ENCODE measurements around the gene FBXO5.

The FBXO5 gene

GRCh38 chr6:152983637-152984512 is 1.0 kb upstream of the FBXO5 start:
- H3K14ac ChIP-seq (ENCODE audit: low read length in 2 of 2), result no peak overlapping the region
- no peak overlapping the region for H2AFZ ChIP-seq (ENCODE audit: low read depth, low read length)
- peak overlapping the region; percentile 73 to 90 for H3K4ac ChIP-seq (ENCODE audit: low read depth in 1 of 2, low read length in 2 of 2)
- H3K36me3 ChIP-seq (ENCODE audit: control insufficient read depth in 1 of 2, insufficient read depth in 2 of 2, low read depth in 1 of 2, low read length in 2 of 2), result peaks cover 3 to 4% of the 10 kb centered on the region in 2 experiments
- DNase-seq, result peak; percentile 78
- peak overlapping the region; percentile 12 for H4K8ac ChIP-seq (ENCODE audit: low read length)
- H2BK12ac ChIP-seq (ENCODE audit: low read length in 2 of 2), result no peak overlapping the region
- no peak overlapping the region for H2BK15ac ChIP-seq (ENCODE audit: low read depth, poor library complexity, severe bottlenecking)
- peak overlapping the region; percentile 94 for H3K9ac ChIP-seq (ENCODE audit: low read length)
- peak overlapping the region; percentile 95 for H3K27ac ChIP-seq (ENCODE audit: low read length, poor library complexity, severe bottlenecking)
- H2BK120ac ChIP-seq (ENCODE audit: low read depth, low read length), result peak overlapping the region; percentile 29
- WGBS, result under 1% methylated on average over 33 of the region's 38 CpGs
- H2BK5ac ChIP-seq (ENCODE audit: low read depth, low read length, poor library complexity, severe bottlenecking), result peak overlapping the region; percentile 33
- H3K4me2 ChIP-seq (ENCODE audit: low read length, poor library complexity, severe bottlenecking), result peak overlapping the region; percentile 62
- H3K18ac ChIP-seq (ENCODE audit: low read depth in 1 of 2, low read length in 2 of 2), result peak overlapping the region; percentile 70 to 73
- no peak overlapping the region for H3K23ac ChIP-seq (ENCODE audit: low read length in 2 of 2)
- no peaks in the 10 kb centered on the region for H3K9me3 ChIP-seq (ENCODE audit: control insufficient read depth, low read length)
- peak overlapping the region; percentile 65 to 87 for H3K4me3 ChIP-seq (ENCODE audit: insufficient read depth in 1 of 2, low read depth in 1 of 2, low read length in 2 of 2)
- no peaks in the 10 kb centered on the region for H3K27me3 ChIP-seq (ENCODE audit: control insufficient read depth in 1 of 2, insufficient read depth in 1 of 2, low read length in 2 of 2)
- H2AK5ac ChIP-seq (ENCODE audit: low read length, severe bottlenecking), result no peak overlapping the region
- H4K91ac ChIP-seq (ENCODE audit: low read length), result no peak overlapping the region
- peaks cover 2% of the 10 kb centered on the region for H3K4me1 ChIP-seq (ENCODE audit: control insufficient read depth, insufficient read depth, low read depth, low read length)
- no peaks in the 10 kb centered on the region for H3K79me1 ChIP-seq (replicated peaks; ENCODE audit: low read length, poor library complexity, severe bottlenecking)

DNA sequence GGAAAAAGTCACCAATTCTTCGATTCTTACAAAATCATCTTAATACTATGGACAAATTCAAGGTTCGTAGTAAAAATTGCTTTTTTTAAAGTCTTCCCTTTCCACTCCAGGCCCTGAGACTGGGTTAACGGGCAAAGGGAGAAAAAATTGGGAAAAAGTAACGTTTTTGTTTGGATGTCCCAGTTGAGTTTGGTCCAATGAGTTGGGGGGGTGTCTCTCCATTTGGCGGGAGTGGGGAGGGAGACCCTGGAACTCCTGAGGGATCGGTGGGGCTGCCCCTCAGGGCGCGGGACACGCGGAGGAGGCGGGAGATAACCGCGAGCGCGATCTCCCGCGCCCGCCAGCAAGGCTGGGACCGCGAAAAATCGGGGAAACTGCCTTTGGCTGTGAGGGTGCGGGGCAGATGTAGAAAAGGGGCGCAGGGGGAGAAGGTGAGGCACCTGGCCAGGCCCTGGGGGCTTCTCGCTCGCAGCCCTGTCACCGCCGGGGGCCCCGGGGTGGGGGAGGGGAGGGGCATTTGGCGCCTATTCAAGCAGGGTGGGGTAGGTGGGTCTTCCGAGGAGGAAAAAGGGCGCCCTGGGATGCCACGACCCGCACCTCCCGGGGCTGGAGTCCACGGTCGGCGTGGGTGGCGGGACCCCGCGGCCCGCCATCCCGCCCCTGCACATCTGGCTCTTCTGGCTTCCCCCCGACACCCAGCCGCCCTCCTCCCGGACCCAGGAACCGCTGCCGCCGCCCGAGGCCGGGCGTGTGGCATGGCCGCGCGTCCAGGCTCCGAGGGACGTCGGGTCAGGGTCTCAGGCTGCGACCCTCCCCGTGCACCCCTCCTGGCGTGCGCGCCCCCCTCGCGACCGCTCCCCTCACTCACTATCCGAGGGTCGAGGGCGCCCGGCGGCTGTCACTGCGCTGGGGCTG is 595 bp downstream of the FBXO5 start:
- H3K27ac ChIP-seq (ENCODE audit: low read length, poor library complexity, severe bottlenecking), result no peak overlapping the region
- H3K14ac ChIP-seq (ENCODE audit: low read length in 2 of 2), result peak overlapping the region in 1 of 2 experiments; percentile 88
- peak overlapping the region; percentile 87 to 100 for H3K4me3 ChIP-seq (ENCODE audit: insufficient read depth in 1 of 2, low read depth in 1 of 2, low read length in 2 of 2)
- H3K4me2 ChIP-seq (ENCODE audit: low read length, poor library complexity, severe bottlenecking), result peak overlapping the region; percentile 100
- peak overlapping the region; percentile 77 for H3K9ac ChIP-seq (ENCODE audit: low read length)
- peak overlapping the region; percentile 98 to 99 for H3K23ac ChIP-seq (ENCODE audit: low read length in 2 of 2)
- peak overlapping the region in 1 of 2 experiments; percentile 75 for H3K4ac ChIP-seq (ENCODE audit: low read depth in 1 of 2, low read length in 2 of 2)
- H3K79me1 ChIP-seq (replicated peaks; ENCODE audit: low read length, poor library complexity, severe bottlenecking), result no peaks in the 10 kb centered on the region
- peaks cover 3 to 4% of the 10 kb centered on the region in 2 experiments for H3K36me3 ChIP-seq (ENCODE audit: control insufficient read depth in 1 of 2, insufficient read depth in 2 of 2, low read depth in 1 of 2, low read length in 2 of 2)
- no peak overlapping the region for H2BK12ac ChIP-seq (ENCODE audit: low read length in 2 of 2)
- no peak for DNase-seq
- WGBS, result under 1% methylated on average over 39 of the region's 71 CpGs
- H4K8ac ChIP-seq (ENCODE audit: low read length), result peak overlapping the region; percentile 38
- no peak overlapping the region for H2AK5ac ChIP-seq (ENCODE audit: low read length, severe bottlenecking)
- H3K18ac ChIP-seq (ENCODE audit: low read depth in 1 of 2, low read length in 2 of 2), result peak overlapping the region in 1 of 2 experiments; percentile 82
- H4K91ac ChIP-seq (ENCODE audit: low read length), result peak overlapping the region; percentile 67
- H3K4me1 ChIP-seq (ENCODE audit: control insufficient read depth, insufficient read depth, low read depth, low read length), result peaks cover 2% of the 10 kb centered on the region
- peak overlapping the region; percentile 14 for H2AFZ ChIP-seq (ENCODE audit: low read depth, low read length)
- no peaks in the 10 kb centered on the region for H3K27me3 ChIP-seq (ENCODE audit: control insufficient read depth in 1 of 2, insufficient read depth in 1 of 2, low read length in 2 of 2)
- no peak overlapping the region for H2BK5ac ChIP-seq (ENCODE audit: low read depth, low read length, poor library complexity, severe bottlenecking)
- peak overlapping the region; percentile 78 for H2BK120ac ChIP-seq (ENCODE audit: low read depth, low read length)
- peak overlapping the region; percentile 48 for H2BK15ac ChIP-seq (ENCODE audit: low read depth, poor library complexity, severe bottlenecking)
- H3K9me3 ChIP-seq (ENCODE audit: control insufficient read depth, low read length), result no peaks in the 10 kb centered on the region

- Histone ChIP-seq H3K4me2 (ENCODE audit: low read length, poor library complexity, severe bottlenecking) (no peak overlapping the region), H3K9me3 (ENCODE audit: control insufficient read depth, low read length) (no peaks in the 10 kb centered on the region), H3K23ac (ENCODE audit: low read length in 2 of 2) (no peak overlapping the region), H2AK5ac (ENCODE audit: low read length, severe bottlenecking) (no peak overlapping the region), H2BK5ac (ENCODE audit: low read depth, low read length, poor library complexity, severe bottlenecking) (no peak overlapping the region), H3K36me3 (ENCODE audit: control insufficient read depth in 1 of 2, insufficient read depth in 2 of 2, low read depth in 1 of 2, low read length in 2 of 2) (peaks cover 0 to 3% of the 10 kb centered on the region in 2 experiments), H2BK15ac (ENCODE audit: low read depth, poor library complexity, severe bottlenecking) (no peak overlapping the region), H4K8ac (ENCODE audit: low read length) (no peak overlapping the region), H3K27ac (ENCODE audit: low read length, poor library complexity, severe bottlenecking) (no peak overlapping the region), H3K4me3 (ENCODE audit: insufficient read depth in 1 of 2, low read depth in 1 of 2, low read length in 2 of 2) (peak overlapping the region in 1 of 2 experiments; percentile 87), H2BK120ac (ENCODE audit: low read depth, low read length) (no peak overlapping the region), H2AFZ (ENCODE audit: low read depth, low read length) (no peak overlapping the region), H4K91ac (ENCODE audit: low read length) (no peak overlapping the region), H3K4me1 (ENCODE audit: control insufficient read depth, insufficient read depth, low read depth, low read length) (peaks cover 2% of the 10 kb centered on the region), H3K9ac (ENCODE audit: low read length) (peak overlapping the region; percentile 77), H3K27me3 (ENCODE audit: control insufficient read depth in 1 of 2, insufficient read depth in 1 of 2, low read length in 2 of 2) (no peaks in the 10 kb centered on the region), H3K79me1 (replicated peaks; ENCODE audit: low read length, poor library complexity, severe bottlenecking) (no peaks in the 10 kb centered on the region), H3K4ac (ENCODE audit: low read depth in 1 of 2, low read length in 2 of 2) (no peak overlapping the region), H2BK12ac (ENCODE audit: low read length in 2 of 2) (no peak overlapping the region), H3K14ac (ENCODE audit: low read length in 2 of 2) (no peak overlapping the region), H3K18ac (ENCODE audit: low read depth in 1 of 2, low read length in 2 of 2) (no peak overlapping the region)
- DNase-seq, result no peak
- WGBS, result 33% methylated on average over 1 of the region's 2 CpGs
Measured at GRCh38 chr6:152981219-152981618, 1.6 kb downstream of the FBXO5 start.
